Loucy (cell line): Measurements from ENCODE around the gene FIS1.
A peak's percentile ranks its signal among the peaks of the same experiment; 100 is the strongest.
"Not testable (repeated sequence)": the region's sequence is repeated elsewhere in the genome, so short reads cannot be mapped to it uniquely, and the experiment has no call there.

Source experiments
- H2AFZ ChIP-seq: fragments of 200-600 bp; sonication (generic); 2 replicates; pipeline ENCODE4 v1.6.0; 2016; ENCODE audit warnings: antibody characterized with exemption, mild to moderate bottlenecking, low read length, moderate library complexity
- H3F3A ChIP-seq: fragments of 200-600 bp; 2 replicates; pipeline ENCODE4 v1.6.0; 2016; ENCODE audit warnings: antibody characterized with exemption, low read depth, mild to moderate bottlenecking
- H3K27me3 ChIP-seq: fragments of 200-600 bp; sonication (generic); 2 replicates; pipeline ENCODE4 v1.6.1; 2014; ENCODE audit warnings: low read length, mild to moderate bottlenecking; ENCODE audit not compliant: insufficient read depth, poor library complexity, severe bottlenecking
- H3K36me3 ChIP-seq: fragments of 200-600 bp; sonication (generic); 2 replicates; pipeline ENCODE4 v1.6.1; 2016; ENCODE audit warnings: low read length; ENCODE audit not compliant: insufficient read depth
- H3K4me1 ChIP-seq: fragments of 200-600 bp; sonication (generic); 2 replicates; pipeline ENCODE4 v1.5.1; 2014; ENCODE audit warnings: low read length, mild to moderate bottlenecking; ENCODE audit not compliant: insufficient read depth, poor library complexity, severe bottlenecking
- H3K4me2 ChIP-seq: fragments of 200-600 bp; sonication (generic); 2 replicates; pipeline ENCODE4 v1.6.0; 2014; ENCODE audit warnings: antibody characterized with exemption, low read length, low read depth, mild to moderate bottlenecking; ENCODE audit not compliant: poor library complexity, severe bottlenecking
- H3K4me3 ChIP-seq: fragments of 200-600 bp; sonication (generic); 2 replicates; pipeline ENCODE4 v1.5.1; 2014; ENCODE audit warnings: low read length, mild to moderate bottlenecking, mixed read lengths; ENCODE audit not compliant: poor library complexity, severe bottlenecking
- H3K79me2 ChIP-seq: fragments of 200-600 bp; sonication (generic); 2 replicates; pipeline ENCODE4 v1.6.1; 2014; ENCODE audit warnings: low read length; ENCODE audit not compliant: insufficient read depth
- H3K9ac ChIP-seq: fragments of 200-600 bp; sonication (generic); 2 replicates; pipeline ENCODE4 v1.6.0; 2014; ENCODE audit warnings: mild to moderate bottlenecking, low read depth, low read length, moderate library complexity; ENCODE audit not compliant: poor library complexity, severe bottlenecking
- H3K9me2 ChIP-seq: fragments of 200-600 bp; sonication (generic); replicated peaks from 2 replicates; pipeline ENCODE4 v1.6.1; 2016; ENCODE audit warnings: low read depth, low read length, mixed read lengths
- H3K9me3 ChIP-seq: fragments of 200-600 bp; sonication (generic); 2 replicates; pipeline ENCODE4 v1.6.1; 2014; ENCODE audit warnings: mild to moderate bottlenecking, antibody characterized with exemption, low read length, low read depth; ENCODE audit not compliant: insufficient read depth
- H4K20me1 ChIP-seq: fragments of 200-600 bp; sonication (generic); 2 replicates; pipeline ENCODE4 v1.6.0; 2014; ENCODE audit warnings: antibody characterized with exemption, low read length, mild to moderate bottlenecking; ENCODE audit not compliant: insufficient read depth, poor library complexity, severe bottlenecking
- CTCF ChIP-seq: fragments of 200-600 bp; sonication (generic); conservative IDR thresholded peaks from 2 replicates; pipeline ENCODE4 v1.5.1; 2014; ENCODE audit warnings: mild to moderate bottlenecking, antibody characterized with exemption, low read length
- EZH2phosphoT487 ChIP-seq: fragments of 200-600 bp; IDR thresholded peaks from 2 replicates; pipeline ENCODE4 v1.6.1; 2018; ENCODE audit warnings: antibody characterized with exemption, mild to moderate bottlenecking, moderate library complexity, borderline replicate concordance

FIS1 gene

GRCh38 chr7:101255796-101256195, 10.9 kb upstream of the FIS1 start:
- H3K4me2 ChIP-seq: no peak overlapping the region
- H3F3A ChIP-seq: no peaks in the 10 kb centered on the region
- H3K9me3 ChIP-seq: no peaks in the 10 kb centered on the region
- H4K20me1 ChIP-seq: peaks cover 12% of the 10 kb centered on the region
- H3K4me3 ChIP-seq: no peak overlapping the region
- no peaks in the 10 kb centered on the region for H3K36me3 ChIP-seq
- TF ChIP-seq CTCF: no peak
- TF ChIP-seq EZH2phosphoT487: no peak
- H3K79me2 ChIP-seq: peaks cover 13% of the 10 kb centered on the region
- H2AFZ ChIP-seq: no peak overlapping the region
- H3K27me3 ChIP-seq: no peaks in the 10 kb centered on the region
- peaks cover 4% of the 10 kb centered on the region for H3K4me1 ChIP-seq
- H3K9me2 ChIP-seq: no peaks in the 10 kb centered on the region
- H3K9ac ChIP-seq: no peak overlapping the region

GRCh38 chr7:101253199-101253598, 8.3 kb upstream of the FIS1 start:
- peaks cover 21% of the 10 kb centered on the region for H4K20me1 ChIP-seq

GRCh38 chr7:101251871-101252659, 7.2 kb upstream of the FIS1 start:
- TF ChIP-seq CTCF (no peak), EZH2phosphoT487 (no peak)
- Histone ChIP-seq H3K36me3 (no peaks in the 10 kb centered on the region), H3K9ac (peak overlapping the region; percentile 83), H3K4me2 (peak overlapping the region; percentile 99), H3K4me3 (peak overlapping the region; percentile 83), H3K9me2 (no peaks in the 10 kb centered on the region), H3F3A (no peaks in the 10 kb centered on the region), H3K9me3 (no peaks in the 10 kb centered on the region), H3K79me2 (peaks cover 44% of the 10 kb centered on the region), H3K27me3 (no peaks in the 10 kb centered on the region), H3K4me1 (peaks cover 14% of the 10 kb centered on the region), H2AFZ (peak overlapping the region; percentile 97), H4K20me1 (peaks cover 22% of the 10 kb centered on the region)

More at GRCh38 chr7:101253199-101253598, 8.3 kb upstream of the FIS1 start:
- Histone ChIP-seq H3K79me2 (peaks cover 37% of the 10 kb centered on the region), H3K9ac (peak overlapping the region; percentile 66), H3K4me2 (peak overlapping the region; percentile 99), H3K4me3 (peak overlapping the region; percentile 83), H3K4me1 (peaks cover 14% of the 10 kb centered on the region)
- not testable (repeated sequence) for H2AFZ ChIP-seq, H3K36me3 ChIP-seq, H3F3A ChIP-seq, H3K9me2 ChIP-seq, H3K27me3 ChIP-seq, H3K9me3 ChIP-seq

DNA sequence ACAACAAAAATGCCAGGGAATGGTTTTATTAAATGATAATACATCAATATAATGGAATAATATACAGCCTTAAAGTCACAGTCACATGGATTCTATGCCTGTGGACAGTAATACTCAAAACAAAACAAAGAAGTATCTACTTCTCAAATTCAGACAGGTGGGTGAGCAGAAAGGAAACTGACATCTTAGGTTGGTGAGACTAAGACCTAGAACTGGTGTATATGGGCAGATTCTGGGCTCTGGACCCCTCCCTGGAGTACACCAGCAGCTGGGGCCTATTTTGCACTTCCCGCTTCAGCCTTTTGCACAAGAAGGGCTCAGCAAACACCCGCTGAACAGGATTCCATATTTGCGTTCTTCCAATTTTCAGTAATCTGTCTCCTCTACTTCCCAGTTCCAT, 5.4 kb upstream of the FIS1 start:
- no peak overlapping the region for H2AFZ ChIP-seq
- H3K4me1 ChIP-seq: peaks cover 14% of the 10 kb centered on the region
- H3F3A ChIP-seq: no peaks in the 10 kb centered on the region
- H3K9me3 ChIP-seq: no peaks in the 10 kb centered on the region
- no peaks in the 10 kb centered on the region for H3K36me3 ChIP-seq
- H4K20me1 ChIP-seq: peaks cover 29% of the 10 kb centered on the region
- peak overlapping the region; percentile 83 for H3K4me3 ChIP-seq
- H3K4me2 ChIP-seq: peak overlapping the region; percentile 99
- H3K9me2 ChIP-seq: no peaks in the 10 kb centered on the region
- peaks cover 60% of the 10 kb centered on the region for H3K79me2 ChIP-seq
- H3K27me3 ChIP-seq: no peaks in the 10 kb centered on the region
- peak overlapping the region; percentile 83 for H3K9ac ChIP-seq
- TF ChIP-seq CTCF (no peak), EZH2phosphoT487 (no peak)
